Fibroblast of skin of left quadriceps (primary cell): ENCODE results near the gene AGRP.

ENCODE experiments used
- DNase-seq, 2 experiments: peaks; one replicate each; pipeline ENCODE4 v3.0.0-alpha.2; 2013; ENCODE audit warnings: low read depth in 2 of 2

AGRP gene

DNA sequence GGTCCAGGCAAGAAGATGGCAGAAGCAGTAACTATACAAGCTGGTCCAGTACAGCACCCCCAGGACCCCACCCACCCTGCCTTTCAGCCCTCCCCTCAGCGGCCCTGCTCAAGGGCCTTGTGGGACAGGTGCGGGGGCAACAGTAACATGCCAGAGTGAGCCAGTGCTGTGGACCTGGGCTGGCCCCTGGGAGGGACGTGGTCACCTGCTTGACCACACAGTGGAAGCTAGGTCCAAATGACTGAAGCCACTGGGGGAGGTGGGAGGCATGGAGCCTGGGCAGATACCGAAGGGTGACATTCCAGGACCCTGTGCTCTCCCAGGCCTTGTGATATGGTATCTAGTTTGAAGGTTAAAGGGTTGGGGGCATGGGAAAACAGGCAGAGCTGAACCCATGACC, 19.7 kb downstream of the AGRP start:
- no peak for DNase-seq

GRCh38 chr16:67463059-67463458, 20.3 kb downstream of the AGRP start:
- no peak for DNase-seq

DNA sequence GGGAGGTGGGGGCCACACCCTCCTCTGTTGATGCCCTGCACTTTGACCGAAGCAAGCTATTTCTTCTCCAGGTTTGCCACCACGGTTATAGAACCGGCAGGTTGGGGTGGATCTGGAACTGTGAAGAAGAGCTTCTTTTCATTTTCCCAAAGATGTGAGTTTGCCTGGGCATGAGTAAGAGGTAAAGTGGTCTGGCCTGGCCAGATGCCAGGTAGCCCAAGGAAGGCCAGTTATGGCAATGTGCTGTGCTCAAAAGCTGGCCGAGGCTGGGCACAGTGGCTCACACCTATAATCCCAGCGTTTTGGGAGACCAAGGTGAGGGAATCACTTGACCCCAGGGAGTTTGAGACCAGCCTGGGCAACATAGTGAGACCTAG, 21.1 kb downstream of the AGRP start:
- DNase-seq: no peak

GRCh38 chr16:67461600-67462278, 21.6 kb downstream of the AGRP start:
- no peak for DNase-seq

DNA sequence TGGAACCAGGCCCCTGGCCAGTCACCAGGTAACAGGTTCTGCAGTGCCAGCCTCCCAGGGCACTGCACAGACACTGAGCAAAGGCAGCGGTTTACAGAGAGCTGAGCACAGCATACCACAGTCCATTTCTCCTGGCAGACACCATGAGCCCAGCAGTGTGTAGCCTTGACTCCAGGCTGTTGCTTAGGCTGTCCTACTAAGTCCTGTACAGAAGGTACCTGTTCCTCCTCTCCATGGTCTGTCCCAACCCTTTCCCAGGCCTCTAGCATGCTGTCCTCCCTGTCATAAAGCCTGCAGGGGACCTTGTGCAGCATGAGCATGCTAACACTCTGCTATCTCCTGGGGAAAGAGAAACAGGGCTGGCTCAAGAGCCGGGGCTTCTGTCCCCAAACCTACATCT, 22.4 kb downstream of the AGRP start:
- DNase-seq: no peak

- no peak for DNase-seq
Observed at GRCh38 chr16:67460168-67460567, 23.2 kb downstream of the AGRP start.

- no peak for DNase-seq
Observed at GRCh38 chr16:67459861-67460150, 23.5 kb downstream of the AGRP start.

DNA sequence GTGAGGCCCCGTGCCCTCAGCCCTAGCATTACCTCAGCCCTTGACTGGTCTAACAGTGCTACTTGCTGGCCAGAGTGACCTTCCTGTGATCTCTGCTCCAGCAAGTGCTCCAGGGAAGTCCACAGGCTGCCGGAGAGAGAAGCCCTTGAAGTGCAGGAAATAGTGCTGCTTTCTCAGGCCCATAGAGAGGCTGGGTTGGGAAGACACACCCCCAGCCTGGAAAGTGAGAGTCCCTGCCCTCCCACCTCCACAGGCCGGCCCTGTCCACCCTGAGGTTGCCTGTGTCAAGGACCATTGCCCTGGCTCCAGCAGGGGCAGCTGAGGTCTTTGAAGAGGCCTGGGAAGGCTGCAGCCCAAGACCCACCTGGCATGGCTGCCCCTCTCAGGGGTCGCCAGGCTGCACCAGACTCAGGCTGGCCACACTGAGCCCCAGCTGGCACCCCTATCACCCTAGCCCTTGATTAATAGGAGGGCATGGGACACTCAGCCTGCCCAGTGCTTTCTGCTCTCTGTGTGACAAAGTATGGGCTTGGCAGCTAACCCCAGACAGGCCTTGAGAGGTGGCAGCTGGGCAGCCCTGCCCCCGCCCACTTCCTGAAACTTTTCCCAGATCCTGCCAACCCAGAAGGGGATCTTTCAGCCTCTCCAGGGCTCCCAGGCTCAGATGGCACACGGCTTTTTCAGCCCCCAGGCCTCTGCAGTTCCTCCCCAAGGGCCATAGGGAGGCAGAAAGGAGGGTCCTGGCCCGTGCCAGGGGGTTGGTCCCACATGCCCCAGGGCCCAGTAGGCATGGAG, 24.1 kb downstream of the AGRP start:
- DNase-seq: no peak

DNA sequence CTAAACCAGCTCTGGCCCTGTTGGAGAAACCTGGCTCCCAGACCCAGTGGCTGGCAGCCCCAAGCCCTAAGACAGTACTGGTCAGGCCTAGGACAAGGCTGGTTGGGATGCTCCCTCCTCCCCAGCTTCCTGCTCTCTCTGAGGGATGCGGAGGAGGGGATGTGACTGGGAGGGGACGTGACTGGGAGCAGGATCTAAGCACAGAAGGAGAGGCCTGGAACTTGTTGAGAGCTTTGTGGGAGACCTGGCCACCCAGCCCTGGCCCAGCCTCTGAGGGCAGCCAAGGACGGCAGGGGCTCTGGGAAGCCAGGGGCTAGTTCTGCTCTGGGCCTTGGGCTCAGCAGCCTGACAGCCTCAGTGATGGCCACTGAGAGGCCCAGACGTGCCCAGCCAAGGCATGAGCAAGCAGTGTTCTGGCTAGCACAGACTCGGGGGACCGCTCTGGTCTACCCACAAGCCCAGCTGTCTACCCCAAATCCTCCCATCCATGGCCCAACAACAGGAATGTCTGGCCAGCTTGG, 25.2 kb downstream of the AGRP start:
- DNase-seq: no peak

DNA sequence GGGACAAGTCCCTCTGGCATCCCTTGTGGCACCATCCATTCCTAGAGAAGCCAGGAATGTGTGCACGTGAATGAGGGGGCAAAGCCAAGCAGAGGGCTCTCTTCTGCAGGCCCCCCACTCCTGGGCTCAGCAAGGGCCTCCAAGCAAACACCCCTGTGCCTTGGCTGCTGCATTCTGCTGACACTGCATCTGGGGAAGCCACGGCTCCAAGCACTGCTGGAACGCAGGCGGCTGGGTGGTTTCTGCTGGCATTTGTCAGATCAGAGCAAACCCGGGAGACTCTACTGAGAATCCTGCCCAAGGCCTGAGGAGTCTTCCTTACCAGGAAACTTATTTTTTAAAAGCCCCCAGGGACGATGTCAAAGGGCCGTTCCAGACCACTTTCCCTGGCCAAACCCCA, 25.7 kb downstream of the AGRP start:
- DNase-seq: no peak

DNA sequence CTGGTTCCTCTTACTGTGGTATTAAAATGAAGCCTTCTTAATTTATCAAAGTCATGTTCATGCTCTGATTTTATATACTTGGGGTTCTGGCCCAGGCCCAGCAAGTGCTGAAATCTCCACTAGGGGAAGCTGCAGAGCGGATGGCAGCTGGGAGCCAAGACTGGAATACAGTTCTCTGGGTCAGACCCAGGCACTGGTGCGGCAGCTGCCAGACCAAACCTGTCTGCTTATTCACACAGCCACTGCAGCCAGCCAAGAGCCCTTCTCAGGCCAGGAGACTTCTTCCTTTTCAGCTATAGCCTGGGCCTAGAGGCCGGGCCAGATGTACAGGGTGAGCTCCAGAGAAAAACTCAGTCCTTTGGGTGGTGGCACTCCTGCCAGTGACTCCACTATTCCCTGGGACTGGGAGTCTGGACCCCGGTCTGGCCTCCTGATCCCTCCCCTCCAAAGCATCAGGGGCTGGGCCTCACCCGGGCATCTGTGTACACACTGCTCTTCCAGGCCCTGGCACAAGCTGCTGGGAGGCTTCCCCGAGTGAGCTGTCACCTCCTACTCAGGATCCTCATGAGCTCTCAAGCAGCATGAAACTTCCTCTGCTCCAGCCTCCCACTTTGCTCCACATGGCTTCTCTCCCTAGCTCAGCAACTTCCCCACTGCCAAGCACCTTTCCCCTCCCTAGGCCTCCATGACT, 26.8 kb downstream of the AGRP start:
- DNase-seq: no peak

- no peak for DNase-seq
Observed at GRCh38 chr16:67454852-67455251, 28.5 kb downstream of the AGRP start.

GRCh38 chr16:67454104-67454503, 29.2 kb downstream of the AGRP start:
- DNase-seq: no peak

DNA sequence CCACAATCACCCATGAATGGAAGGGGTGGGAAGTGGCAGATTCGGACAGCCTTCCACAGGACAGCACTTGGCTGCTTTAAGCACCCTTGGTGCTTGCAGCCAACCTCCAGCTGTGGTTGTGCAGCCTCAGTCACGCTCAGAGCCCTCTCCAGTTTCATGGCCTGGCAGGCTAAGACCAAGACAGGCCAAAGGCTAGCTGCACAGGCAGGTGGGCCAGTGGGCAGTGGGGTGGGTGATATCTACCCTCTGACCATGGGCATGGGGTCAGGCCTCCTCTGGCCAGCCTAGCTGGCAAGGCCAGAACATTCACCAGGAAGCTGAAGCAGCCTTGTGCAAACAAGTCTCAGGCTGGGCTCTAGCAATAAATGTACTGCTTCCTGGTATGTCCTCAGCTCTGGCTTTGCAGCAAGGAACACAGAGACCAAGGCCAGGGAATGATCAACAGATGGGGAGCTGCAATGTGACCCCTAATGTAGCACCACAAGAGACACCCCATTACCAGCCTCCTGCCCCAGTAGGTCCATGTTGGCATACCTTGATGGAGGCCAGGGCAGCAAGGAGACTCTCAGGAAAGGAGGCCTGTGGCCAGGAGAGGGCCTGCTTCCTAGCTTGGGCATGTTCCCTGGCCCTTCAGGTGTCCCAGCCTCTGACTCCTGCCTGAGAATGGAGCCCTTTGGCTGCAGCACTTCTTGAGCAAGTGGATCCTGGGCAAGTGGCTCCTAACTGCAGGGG, 31.5 kb downstream of the AGRP start:
- no peak for DNase-seq

DNA sequence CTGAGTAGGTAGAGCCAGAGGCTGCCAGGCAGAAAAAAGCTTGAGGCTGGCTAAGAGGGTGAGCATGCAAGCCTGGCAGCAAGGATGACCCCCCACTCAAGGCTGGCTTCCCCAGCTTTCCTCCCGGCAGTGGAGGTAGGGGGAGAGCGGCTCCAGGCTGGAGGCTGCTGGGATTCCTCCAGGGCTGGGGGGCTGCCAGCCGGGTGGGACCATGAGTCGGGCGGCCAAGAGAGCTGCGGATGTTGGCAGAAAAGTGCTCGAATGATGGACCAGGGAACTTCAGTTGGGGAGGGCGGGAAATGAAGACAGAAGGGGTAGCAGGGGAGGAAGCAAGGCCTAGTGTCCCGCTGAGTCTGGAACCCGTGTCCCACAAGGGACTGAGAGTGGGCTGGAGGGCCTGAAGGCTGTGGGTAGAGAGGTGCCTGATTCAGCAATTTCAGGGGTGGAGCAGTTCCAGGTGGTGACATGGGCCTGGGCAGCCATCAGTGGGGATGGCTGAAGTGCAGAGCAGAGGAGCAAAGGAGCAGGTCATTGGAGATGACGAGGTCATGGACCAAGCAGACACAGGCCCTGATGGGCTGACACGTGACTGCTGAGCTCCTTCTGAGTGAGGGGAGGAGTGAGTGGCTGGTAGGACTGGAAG, 32.2 kb downstream of the AGRP start:
- no peak for DNase-seq

GRCh38 chr16:67449739-67450138, 33.6 kb downstream of the AGRP start:
- no peak for DNase-seq

GRCh38 chr16:67449336-67449735, 34.0 kb downstream of the AGRP start:
- no peak for DNase-seq

DNA sequence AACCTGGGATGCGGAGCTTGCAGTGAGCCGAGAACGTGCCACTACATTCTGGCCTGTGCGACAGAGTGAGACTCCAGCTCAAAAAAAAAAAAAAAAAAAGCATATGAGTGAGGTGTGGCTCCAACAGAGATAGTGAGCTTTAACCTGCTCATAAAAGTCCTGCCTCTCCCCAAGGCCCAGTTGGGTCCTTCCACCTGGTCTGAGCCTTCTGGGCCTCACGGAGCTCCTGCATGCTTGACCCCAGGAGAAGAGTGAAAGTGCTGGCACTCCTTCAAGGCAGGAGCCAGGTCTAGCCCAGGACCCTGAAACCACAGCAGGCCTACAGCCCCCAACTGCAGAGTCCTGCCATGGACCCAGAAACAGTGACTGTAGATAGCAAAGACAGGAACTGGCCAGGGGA, 34.8 kb downstream of the AGRP start:
- DNase-seq: no peak

GRCh38 chr16:67447508-67448076, 35.8 kb downstream of the AGRP start:
- no peak for DNase-seq

- no peak for DNase-seq
Observed at GRCh38 chr16:67446968-67447507, 36.3 kb downstream of the AGRP start.
